GM12865 (cell line): ENCODE results near the gene RAVER2.

Source experiments
- DNase-seq: peaks from one replicate; pipeline ENCODE4 v3.0.0; 2010; ENCODE audit warnings: low read depth
- H3K4me3 ChIP-seq: 2 replicates; pipeline ENCODE4 v1.5.1; 2011; ENCODE audit warnings: mild to moderate bottlenecking, low read depth, low read length, control low read depth
- TF ChIP-seq, protein P1 (sequence below): IDR thresholded peaks from 2 replicates; pipeline ENCODE4 v1.5.1; 2011; ENCODE audit warnings: low read length, control low read depth, low read depth, inconsistent platforms; ENCODE audit not compliant: insufficient read depth; ENCODE audit errors: missing control alignments

The RAVER2 gene

DNA sequence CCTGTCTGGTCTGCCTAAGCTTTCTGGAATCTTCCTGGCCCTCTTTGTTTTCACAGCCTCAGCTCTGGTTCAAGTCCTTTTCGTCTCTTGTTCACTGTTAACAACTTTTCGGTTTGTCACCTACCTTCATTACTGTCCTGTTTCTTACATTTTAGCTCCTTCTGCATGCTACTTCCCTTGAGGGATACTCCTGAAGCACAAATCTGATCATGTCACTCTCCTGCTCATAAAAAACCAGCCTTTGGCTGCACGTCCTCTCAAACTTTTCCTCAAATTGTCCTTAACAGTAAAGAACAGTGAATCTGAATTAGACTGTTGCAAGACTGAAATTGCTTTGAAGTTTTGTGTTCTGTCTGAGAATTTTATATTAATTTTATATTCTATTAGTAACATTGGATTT is 3.3 kb downstream of the RAVER2 start:
- no peak for DNase-seq
- no peak overlapping the region for H3K4me3 ChIP-seq
- TF ChIP-seq, protein P1, sequence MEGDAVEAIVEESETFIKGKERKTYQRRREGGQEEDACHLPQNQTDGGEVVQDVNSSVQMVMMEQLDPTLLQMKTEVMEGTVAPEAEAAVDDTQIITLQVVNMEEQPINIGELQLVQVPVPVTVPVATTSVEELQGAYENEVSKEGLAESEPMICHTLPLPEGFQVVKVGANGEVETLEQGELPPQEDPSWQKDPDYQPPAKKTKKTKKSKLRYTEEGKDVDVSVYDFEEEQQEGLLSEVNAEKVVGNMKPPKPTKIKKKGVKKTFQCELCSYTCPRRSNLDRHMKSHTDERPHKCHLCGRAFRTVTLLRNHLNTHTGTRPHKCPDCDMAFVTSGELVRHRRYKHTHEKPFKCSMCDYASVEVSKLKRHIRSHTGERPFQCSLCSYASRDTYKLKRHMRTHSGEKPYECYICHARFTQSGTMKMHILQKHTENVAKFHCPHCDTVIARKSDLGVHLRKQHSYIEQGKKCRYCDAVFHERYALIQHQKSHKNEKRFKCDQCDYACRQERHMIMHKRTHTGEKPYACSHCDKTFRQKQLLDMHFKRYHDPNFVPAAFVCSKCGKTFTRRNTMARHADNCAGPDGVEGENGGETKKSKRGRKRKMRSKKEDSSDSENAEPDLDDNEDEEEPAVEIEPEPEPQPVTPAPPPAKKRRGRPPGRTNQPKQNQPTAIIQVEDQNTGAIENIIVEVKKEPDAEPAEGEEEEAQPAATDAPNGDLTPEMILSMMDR: no peak

DNA sequence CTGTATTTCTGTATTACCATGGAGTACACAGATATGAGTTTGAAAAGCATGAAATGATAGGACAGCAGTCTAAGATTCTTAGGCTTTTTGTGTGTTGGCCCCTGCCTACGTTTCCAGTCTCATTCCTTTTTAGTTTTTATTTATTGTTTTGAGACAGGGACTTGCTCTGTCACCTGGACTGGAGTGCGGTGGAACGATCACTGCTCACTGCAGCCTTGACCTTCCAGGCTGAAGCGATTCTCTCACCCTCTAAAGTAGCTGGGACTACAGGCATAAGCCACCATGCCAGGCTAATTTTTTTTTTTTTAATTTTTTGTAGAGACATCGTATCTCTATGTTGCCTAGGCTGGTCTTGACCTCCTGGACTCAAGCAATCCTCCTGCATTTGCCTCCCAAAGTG is 3.8 kb downstream of the RAVER2 start:
- TF ChIP-seq, protein P1: no peak
- H3K4me3 ChIP-seq: no peak overlapping the region
- DNase-seq: no peak

DNA sequence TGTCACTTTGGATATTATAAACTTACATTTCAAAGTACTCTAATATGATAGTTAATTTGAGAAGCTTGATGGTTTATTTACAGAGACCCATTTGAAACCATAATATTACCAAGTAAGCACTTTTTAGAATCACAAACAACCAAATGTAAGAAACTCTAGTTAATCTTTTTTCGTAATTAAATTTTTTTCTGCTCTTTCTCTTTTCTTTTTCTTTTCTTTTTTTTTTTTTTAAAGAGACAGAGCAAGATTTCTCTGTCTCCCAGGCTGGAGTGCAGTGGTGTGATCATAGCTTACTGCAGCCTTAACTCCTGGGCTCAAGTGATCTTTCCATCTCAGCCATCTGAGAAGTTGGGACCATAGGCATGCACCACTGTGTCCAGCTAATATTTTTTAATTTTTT is 5.2 kb downstream of the RAVER2 start:
- TF ChIP-seq, protein P1: no peak
- H3K4me3 ChIP-seq: no peak overlapping the region

DNA sequence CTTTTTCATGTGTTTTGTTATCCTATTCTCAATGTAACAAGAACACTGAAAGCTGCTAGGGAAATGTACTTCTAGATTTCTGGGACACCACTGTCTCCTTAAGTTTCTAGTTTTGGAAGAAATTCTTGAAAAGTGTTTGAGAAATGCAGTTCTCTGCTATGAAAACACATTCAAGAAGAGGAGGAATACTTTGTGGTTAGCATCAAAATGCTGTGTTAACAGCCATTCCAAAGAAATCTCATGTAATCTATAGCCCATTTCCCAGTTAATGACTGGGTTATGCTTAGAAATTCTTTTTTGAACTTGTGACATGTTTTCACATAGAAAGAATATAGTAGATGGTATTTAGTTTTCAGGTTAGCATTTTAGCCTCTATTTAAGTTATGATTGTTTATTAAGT is 6.0 kb downstream of the RAVER2 start:
- H3K4me3 ChIP-seq: no peak overlapping the region
- no peak for DNase-seq
- TF ChIP-seq, protein P1: no peak

More for the DNA sequence above, 5.2 kb downstream of the RAVER2 start:
- DNase-seq: no peak

DNA sequence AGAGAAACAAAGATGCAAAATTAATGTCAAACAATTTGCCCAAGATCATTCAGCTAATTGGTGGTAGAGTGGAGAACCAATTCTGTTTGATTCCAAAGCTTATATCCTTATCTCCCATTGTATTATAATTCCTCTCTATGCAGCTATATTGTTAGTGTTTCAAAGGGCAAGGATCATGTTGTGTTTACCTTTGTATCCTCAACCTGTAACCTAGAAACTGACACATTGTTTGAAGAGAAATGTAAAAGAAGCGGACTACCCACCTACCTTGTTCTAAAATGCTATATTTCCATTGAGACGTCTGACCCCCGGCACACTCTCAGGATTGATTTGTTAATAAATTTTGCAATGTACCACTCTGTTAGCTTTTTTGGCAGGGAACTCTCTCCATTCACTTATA is 9.3 kb downstream of the RAVER2 start:
- DNase-seq: no peak
- no peak overlapping the region for H3K4me3 ChIP-seq
- TF ChIP-seq, protein P1: no peak

DNA sequence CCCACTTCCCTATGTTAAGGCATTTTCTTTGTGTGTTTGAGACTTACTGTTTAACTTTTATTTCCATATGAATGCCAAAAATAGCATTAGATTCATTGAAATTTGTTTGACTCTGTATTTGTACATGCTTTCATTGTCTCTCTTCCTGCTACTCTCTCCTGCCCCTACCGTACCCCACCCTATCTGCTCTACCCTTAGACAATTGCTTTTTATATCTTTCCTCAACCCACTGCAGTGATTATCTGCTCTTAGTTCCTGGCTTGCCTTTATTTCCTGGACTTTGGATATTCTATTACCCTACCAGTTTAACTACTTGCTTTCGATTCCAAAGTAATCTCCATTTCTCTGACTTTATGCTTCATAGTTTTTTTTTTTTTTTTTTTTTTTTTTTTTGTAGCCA is 10.5 kb downstream of the RAVER2 start:
- no peak overlapping the region for H3K4me3 ChIP-seq
- DNase-seq: no peak
- TF ChIP-seq, protein P1: no peak

DNA sequence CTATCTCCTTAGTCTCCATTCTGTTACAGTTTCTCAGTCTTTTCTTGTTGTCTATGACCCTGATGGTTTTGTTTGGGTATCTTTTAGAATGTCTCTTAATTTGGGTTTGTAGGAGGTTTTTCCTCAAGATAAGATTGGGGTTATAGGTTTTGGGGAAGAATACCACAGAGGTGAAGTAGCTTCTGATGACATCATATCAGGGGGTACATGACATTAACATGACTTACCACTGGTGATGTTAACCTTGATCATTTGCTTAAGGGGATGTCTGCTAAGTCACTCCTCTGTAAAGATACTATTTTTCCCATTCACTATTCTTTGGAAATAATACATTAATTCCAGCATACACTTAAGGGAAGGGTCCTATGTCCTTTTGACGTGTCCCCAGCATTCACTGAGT is 11.9 kb downstream of the RAVER2 start:
- DNase-seq: no peak
- no peak overlapping the region for H3K4me3 ChIP-seq
- TF ChIP-seq, protein P1: no peak
